ENCODE results near the gene VHLL. TPM values are rescaled to one million over a fixed set of nuclear protein-coding genes. Genes with fewer than 3 reads are reported as not detected.

The VHLL gene
- total RNA-seq, 1 experiment from 2014 or later, result not detected

DNA sequence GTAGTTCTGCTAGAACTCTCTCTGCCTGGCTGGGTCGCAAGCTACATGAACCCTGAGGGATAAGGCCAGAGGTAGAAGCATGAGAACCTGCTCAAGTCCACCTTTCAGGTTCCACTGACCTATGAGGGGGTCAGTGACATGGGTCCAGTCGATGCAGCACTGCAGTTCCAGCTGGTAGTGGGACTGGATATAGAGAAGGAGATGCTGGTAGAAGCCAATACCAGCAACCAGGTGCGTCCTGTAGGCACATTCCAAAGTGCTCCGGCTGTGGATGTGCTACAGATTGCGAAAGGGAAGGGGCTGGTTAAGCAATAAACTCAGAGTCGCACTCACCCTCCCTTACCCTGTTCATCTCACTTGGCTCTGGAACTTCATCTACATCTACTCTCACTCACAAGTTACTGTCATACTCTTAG is 22.1 kb downstream of the VHLL start:
- TF ChIP-seq, protein P1, sequence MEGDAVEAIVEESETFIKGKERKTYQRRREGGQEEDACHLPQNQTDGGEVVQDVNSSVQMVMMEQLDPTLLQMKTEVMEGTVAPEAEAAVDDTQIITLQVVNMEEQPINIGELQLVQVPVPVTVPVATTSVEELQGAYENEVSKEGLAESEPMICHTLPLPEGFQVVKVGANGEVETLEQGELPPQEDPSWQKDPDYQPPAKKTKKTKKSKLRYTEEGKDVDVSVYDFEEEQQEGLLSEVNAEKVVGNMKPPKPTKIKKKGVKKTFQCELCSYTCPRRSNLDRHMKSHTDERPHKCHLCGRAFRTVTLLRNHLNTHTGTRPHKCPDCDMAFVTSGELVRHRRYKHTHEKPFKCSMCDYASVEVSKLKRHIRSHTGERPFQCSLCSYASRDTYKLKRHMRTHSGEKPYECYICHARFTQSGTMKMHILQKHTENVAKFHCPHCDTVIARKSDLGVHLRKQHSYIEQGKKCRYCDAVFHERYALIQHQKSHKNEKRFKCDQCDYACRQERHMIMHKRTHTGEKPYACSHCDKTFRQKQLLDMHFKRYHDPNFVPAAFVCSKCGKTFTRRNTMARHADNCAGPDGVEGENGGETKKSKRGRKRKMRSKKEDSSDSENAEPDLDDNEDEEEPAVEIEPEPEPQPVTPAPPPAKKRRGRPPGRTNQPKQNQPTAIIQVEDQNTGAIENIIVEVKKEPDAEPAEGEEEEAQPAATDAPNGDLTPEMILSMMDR (conservative IDR thresholded peaks at IDR 0.05), result no peak
- H2BK15ac ChIP-seq (ENCODE audit: low read depth, low read length), result no peak overlapping the region
- H3K14ac ChIP-seq (ENCODE audit: insufficient read depth, low read length), result no peak overlapping the region
- no peak overlapping the region for H2BK120ac ChIP-seq (ENCODE audit: low read depth, low read length, poor library complexity, severe bottlenecking)
- H3K4me1 Mint-ChIP-seq, result peaks cover 10% of the 10 kb centered on the region in 2 experiments
- H3K56ac ChIP-seq (ENCODE audit: insufficient read length, low read depth, low read length), result no peak overlapping the region
- H3K4me2 ChIP-seq (ENCODE audit: insufficient read depth, insufficient read length, low read length), result no peak overlapping the region
- H3K9ac ChIP-seq (ENCODE audit: extremely low read depth, insufficient read length, low read length), result no peak overlapping the region
- H4K91ac ChIP-seq (ENCODE audit: insufficient read length, low read depth, low read length), result no peak overlapping the region
- H4K20me1 ChIP-seq (ENCODE audit: control insufficient read depth, insufficient read depth, insufficient read length), result no peaks in the 10 kb centered on the region
- no peak overlapping the region for H2BK12ac ChIP-seq (ENCODE audit: insufficient read length, low read depth, low read length)
- H3K36me3 Mint-ChIP-seq (ENCODE audit: insufficient read depth in 1 of 3, low read depth in 3 of 3), result peaks cover 57 to 76% (median 69%) of the 10 kb centered on the region in 3 experiments; a peak in 6 of 7 replicates
- no peak overlapping the region for H3K18ac ChIP-seq (ENCODE audit: insufficient read length, low read depth, low read length)
- H3T11ph ChIP-seq (ENCODE audit: low read length), result no peak overlapping the region
- H2BK5ac ChIP-seq (ENCODE audit: insufficient read length, low read length), result no peak overlapping the region
- no peak overlapping the region for H3K23ac ChIP-seq (ENCODE audit: insufficient read length, low read depth, low read length)
- H3K9me3 ChIP-seq (ENCODE audit: control insufficient read depth, low read depth, low read length), result no peaks in the 10 kb centered on the region
- no peak overlapping the region for H3K4me3 Mint-ChIP-seq
- H3K79me1 ChIP-seq (ENCODE audit: insufficient read depth, low read depth, low read length, poor library complexity, severe bottlenecking), result peaks cover 5% of the 10 kb centered on the region
- H2AFZ ChIP-seq (ENCODE audit: low read length), result no peak overlapping the region
- DNase-seq, result no peak
- WGBS (ENCODE audit: extremely low coverage, insufficient read length, low lambda C conversion rate), result no CpG with 5 or more reads among the region's 6 CpGs
- no peak overlapping the region for H4K8ac ChIP-seq (replicated peaks; ENCODE audit: insufficient read length, low read depth, low read length)
- no peaks in the 10 kb centered on the region for H3K27me3 ChIP-seq (ENCODE audit: insufficient read depth, low read length)
- no peaks in the 10 kb centered on the region for H3K4me1 ChIP-seq (ENCODE audit: insufficient read depth, low read length)
- H3K27me3 Mint-ChIP-seq (ENCODE audit: low read depth), result no peaks in the 10 kb centered on the region
- H2AK5ac ChIP-seq (ENCODE audit: insufficient read length, low read length), result no peak overlapping the region
- H3K4ac ChIP-seq (ENCODE audit: low read depth, low read length), result no peak overlapping the region
- no peak overlapping the region for H3K27ac Mint-ChIP-seq
- H3K79me2 ChIP-seq (ENCODE audit: insufficient read depth, low read length), result peaks cover 21% of the 10 kb centered on the region
- H2BK20ac ChIP-seq (ENCODE audit: low read depth, low read length, poor library complexity, severe bottlenecking), result no peak overlapping the region
- no peak overlapping the region for H4K5ac ChIP-seq (ENCODE audit: insufficient read length, low read depth, low read length)
- H3K27ac ChIP-seq (ENCODE audit: insufficient read length, low read depth, low read length), result no peak overlapping the region
- H3K9me3 Mint-ChIP-seq, result no peaks in the 10 kb centered on the region
- peaks cover 6% of the 10 kb centered on the region for H3K23me2 ChIP-seq (ENCODE audit: insufficient read length, low read depth, low read length, poor library complexity, severe bottlenecking)
